SK-N-SH (cell line): Measurements from ENCODE around the gene ADGRL3.

Source experiments
- CTCF ChIP-seq: fragments of 200-600 bp; sonication (generic); IDR thresholded peaks from 2 replicates; pipeline ENCODE4 v1.6.1; 2017; ENCODE audit warnings: antibody characterized with exemption, mild to moderate bottlenecking, moderate library complexity
- ELF1 ChIP-seq: IDR thresholded peaks from 2 replicates; pipeline ENCODE4 v1.4.0; 2012
- EP300 ChIP-seq, 2 experiments: IDR thresholded peaks; 2 replicates each; pipeline versions ENCODE4 v1.4.0 to v1.6.1; 2012; ENCODE audit warnings: borderline replicate concordance in 1 of 2, low read depth in 1 of 2, low read length in 1 of 2
- GABPA ChIP-seq: IDR thresholded peaks from 2 replicates; pipeline ENCODE4 v1.4.0; 2012; ENCODE audit warnings: low read depth, mild to moderate bottlenecking
- POLR2AphosphoS5 ChIP-seq: IDR thresholded peaks from 2 replicates; pipeline ENCODE4 v1.6.1; 2012; ENCODE audit warnings: low read depth, low read length
- RFX5 ChIP-seq: IDR thresholded peaks from 2 replicates; pipeline ENCODE4 v1.6.1; 2012; ENCODE audit warnings: mild to moderate bottlenecking, improper control_type of control experiment, low read length
- SIN3A ChIP-seq: IDR thresholded peaks from 2 replicates; pipeline ENCODE4 v1.6.1; 2012; ENCODE audit warnings: low read depth, mild to moderate bottlenecking, low read length, moderate library complexity, borderline replicate concordance
- SMC3 ChIP-seq: IDR thresholded peaks from 2 replicates; pipeline ENCODE4 v1.6.1; 2012; ENCODE audit warnings: low read depth, low read length, improper control_type of control experiment
- USF1 ChIP-seq: IDR thresholded peaks from 2 replicates; pipeline ENCODE4 v1.4.0; 2012; ENCODE audit warnings: low read depth, borderline replicate concordance
- TF ChIP-seq, protein P1 (sequence below): fragments of 150-350 bp; IDR thresholded peaks from 2 replicates; pipeline ENCODE4 v1.6.1; 2017; ENCODE audit warnings: antibody characterized with exemption, low read length, low read depth, borderline replicate concordance
- TF ChIP-seq, protein P2 (sequence below): fragments of 150-350 bp; IDR thresholded peaks from 2 replicates; pipeline ENCODE4 v1.6.1; 2016; ENCODE audit warnings: mild to moderate bottlenecking, low read depth, low read length

- TF ChIP-seq GABPA (no peak), CTCF (no peak), RFX5 (no peak), EP300 (IDR thresholded peaks at IDR 0.05; ENCODE audit: borderline replicate concordance in 1 of 2, low read depth in 1 of 2, low read length in 1 of 2) (no peak), POLR2AphosphoS5 (no peak), SIN3A (no peak), ELF1 (no peak), SMC3 (no peak), USF1 (no peak)
- TF ChIP-seq, protein P1, sequence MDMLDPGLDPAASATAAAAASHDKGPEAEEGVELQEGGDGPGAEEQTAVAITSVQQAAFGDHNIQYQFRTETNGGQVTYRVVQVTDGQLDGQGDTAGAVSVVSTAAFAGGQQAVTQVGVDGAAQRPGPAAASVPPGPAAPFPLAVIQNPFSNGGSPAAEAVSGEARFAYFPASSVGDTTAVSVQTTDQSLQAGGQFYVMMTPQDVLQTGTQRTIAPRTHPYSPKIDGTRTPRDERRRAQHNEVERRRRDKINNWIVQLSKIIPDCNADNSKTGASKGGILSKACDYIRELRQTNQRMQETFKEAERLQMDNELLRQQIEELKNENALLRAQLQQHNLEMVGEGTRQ, result no peak
- TF ChIP-seq, protein P2, sequence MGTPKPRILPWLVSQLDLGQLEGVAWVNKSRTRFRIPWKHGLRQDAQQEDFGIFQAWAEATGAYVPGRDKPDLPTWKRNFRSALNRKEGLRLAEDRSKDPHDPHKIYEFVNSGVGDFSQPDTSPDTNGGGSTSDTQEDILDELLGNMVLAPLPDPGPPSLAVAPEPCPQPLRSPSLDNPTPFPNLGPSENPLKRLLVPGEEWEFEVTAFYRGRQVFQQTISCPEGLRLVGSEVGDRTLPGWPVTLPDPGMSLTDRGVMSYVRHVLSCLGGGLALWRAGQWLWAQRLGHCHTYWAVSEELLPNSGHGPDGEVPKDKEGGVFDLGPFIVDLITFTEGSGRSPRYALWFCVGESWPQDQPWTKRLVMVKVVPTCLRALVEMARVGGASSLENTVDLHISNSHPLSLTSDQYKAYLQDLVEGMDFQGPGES, result no peak
These were observed 39.6 kb upstream of the ADGRL3 start for GRCh38 chr4:61160478-61160877.
